Activated CD4-positive, alpha-beta T cell treated with anti-CD3 and anti-CD28 coated beads for 36 hours (primary cell): ENCODE measurements around the gene DGCR8. TPM values are rescaled to one million over a fixed set of nuclear protein-coding genes. Genes with fewer than 3 reads are reported as not detected.
"Not testable (repeated sequence)": the region's sequence is repeated elsewhere in the genome, so short reads cannot be mapped to it uniquely, and the experiment has no call there.

Experiments used
- ATAC-seq: fragments of 200-7000 bp; cut with Tn5 transposase; one replicate; pipeline ENCODE4 v1.10.0; 2021; ENCODE audit warnings: mild to moderate bottlenecking, moderate library complexity
- CTCF ChIA-PET: fragments of 350-600 bp; sonication (Branson Sonifier 250); formaldehyde crosslinking; loops from one replicate; lab custom pipeline; 2021; ENCODE audit warnings: antibody characterized with exemption; lab: Charles Lee
- POLR2A ChIA-PET: fragments of 350-600 bp; sonication (Branson Sonifier 250); formaldehyde crosslinking; loops from one replicate; lab custom pipeline; 2021; ENCODE audit warnings: antibody characterized with exemption, inconsistent platforms; lab: Charles Lee
- DNase-seq: peaks from one replicate; pipeline ENCODE4 v3.0.0-alpha.2; 2020
- H3K27ac Mint-ChIP-seq: one replicate; pipeline ENCODE4 v1.8.0; 2021; ENCODE audit warnings: mixed read lengths
- H3K27me3 Mint-ChIP-seq: one replicate; pipeline ENCODE4 v1.8.0; 2021; ENCODE audit warnings: mixed read lengths
- H3K36me3 Mint-ChIP-seq: one replicate; pipeline ENCODE4 v1.8.0; 2021; ENCODE audit warnings: low read depth, mixed read lengths
- H3K4me1 Mint-ChIP-seq: one replicate; pipeline ENCODE4 v1.8.0; 2021; ENCODE audit warnings: mixed read lengths
- H3K4me3 Mint-ChIP-seq: one replicate; pipeline ENCODE4 v1.8.0; 2021; ENCODE audit warnings: mild to moderate bottlenecking, moderate library complexity, mixed read lengths
- H3K9me3 Mint-ChIP-seq: one replicate; pipeline ENCODE4 v1.8.0; 2021; ENCODE audit warnings: low read depth, mixed read lengths
- intact Hi-C, 2 experiments: fragments of 100-400 bp; cut with DNase I in 1 of 2; cut with micrococcal nuclease in 1 of 2; formaldehyde crosslinking; loops; one replicate each; pipeline versions ENCODE4 v1.14.2 to v1.15.1; 2022 to 2024; cut with DNase I, micrococcal nuclease
- total RNA-seq, 2 experiments: library from RNA; stranded (reverse); gene quantifications; one replicate each; pipeline ENCODE4 v1.2.3, GENCODE V29; 2021

DGCR8 gene
- total RNA-seq, 2 experiments from 2014 or later = 31.8 to 32.3 TPM

- Mint-ChIP-seq H3K4me1 (peaks cover 2% of the 10 kb centered on the region), H3K27me3 (no peaks in the 10 kb centered on the region), H3K4me3 (no peak overlapping the region), H3K27ac (no peak overlapping the region), H3K36me3 (no peaks in the 10 kb centered on the region), H3K9me3 (no peaks in the 10 kb centered on the region)
- ChIA-PET CTCF (interaction anchor here (0.6 to 2.1 kb wide), 5 partner anchors 25 to 144 kb away, joined by 3 to 8 read pairs (median 3); no protein-coding TSS in a partner anchor), POLR2A (no interaction called here)
- intact Hi-C loops = loop anchor here (2.0 to 5.0 kb wide), 2 partner anchors 112 to 341 kb away; partner anchors contain the start of gene RTN4R (in 1 of the 2)
- ATAC-seq = no peak
- no peak for DNase-seq
Observed at GRCh38 chr22:20155330-20156041, 75.4 kb downstream of the DGCR8 start.

- no peaks in the 10 kb centered on the region for H3K27me3 Mint-ChIP-seq
- CTCF ChIA-PET = interaction anchor here (0.6 to 2.1 kb wide), 4 partner anchors 49 to 138 kb away, joined by 3 to 9 read pairs (median 6); no protein-coding TSS in a partner anchor
- H3K9me3 Mint-ChIP-seq = no peaks in the 10 kb centered on the region
Observed at GRCh38 chr22:20156042-20156389, 76.0 kb downstream of the DGCR8 start.

GRCh38 chr22:20156611-20157429 lies 76.8 kb downstream of the DGCR8 start:
- intact Hi-C loops = loop anchor here (1.0 to 5.0 kb wide), 6 partner anchors 81 to 340 kb away; partner anchors contain the start of gene RTN4R (in 2 of the 2)
- H3K4me1 Mint-ChIP-seq = peaks cover 2% of the 10 kb centered on the region
- DNase-seq (peak; percentile 92), ATAC-seq (peak; percentile 91)
- H3K36me3 Mint-ChIP-seq = no peaks in the 10 kb centered on the region
- ChIA-PET POLR2A (no interaction called here), CTCF (interaction anchor here (0.5 to 2.1 kb wide), 11 partner anchors 49 to 1095 kb away, joined by 3 to 9 read pairs (median 3); partner anchors contain the start of gene DGCR6L)
- H3K9me3 Mint-ChIP-seq = no peaks in the 10 kb centered on the region
- H3K4me3 Mint-ChIP-seq = no peak overlapping the region
- no peaks in the 10 kb centered on the region for H3K27me3 Mint-ChIP-seq
- H3K27ac Mint-ChIP-seq = no peak overlapping the region

More at GRCh38 chr22:20156042-20156389, 76.0 kb downstream of the DGCR8 start:
- intact Hi-C loops = loop anchor here (2.0 to 5.0 kb wide), 2 partner anchors 111 to 341 kb away; partner anchors contain the start of gene RTN4R (in 1 of the 2)
- H3K4me3 Mint-ChIP-seq = no peak overlapping the region
- ATAC-seq = no peak
- POLR2A ChIA-PET = no interaction called here
- no peak overlapping the region for H3K27ac Mint-ChIP-seq
- no peaks in the 10 kb centered on the region for H3K36me3 Mint-ChIP-seq
- DNase-seq = no peak
- H3K4me1 Mint-ChIP-seq = peaks cover 2% of the 10 kb centered on the region

- ChIA-PET CTCF (interaction anchor here (0.5 to 2.1 kb wide), 9 partner anchors 48 to 1096 kb away, joined by 3 to 9 read pairs (median 3); partner anchors contain the start of gene DGCR6L), POLR2A (no interaction called here)
- no peak for ATAC-seq
- Mint-ChIP-seq H3K4me3 (no peak overlapping the region), H3K27me3 (no peaks in the 10 kb centered on the region), H3K9me3 (no peaks in the 10 kb centered on the region), H3K36me3 (no peaks in the 10 kb centered on the region), H3K27ac (no peak overlapping the region), H3K4me1 (peaks cover 2% of the 10 kb centered on the region)
- intact Hi-C loops = loop anchor here (1.0 to 5.0 kb wide), 6 partner anchors 81 to 339 kb away; partner anchors contain the start of gene RTN4R (in 2 of the 2)
- no peak for DNase-seq
Observed at GRCh38 chr22:20157430-20158183, 77.6 kb downstream of the DGCR8 start.

GRCh38 chr22:20158391-20159036 lies 78.5 kb downstream of the DGCR8 start:
- intact Hi-C loops = loop anchor here in 1 of 2 experiments (5.0 kb wide), 1 partner anchor 109 kb away; the partner anchor contains the start of gene RTN4R
- no peak for DNase-seq
- H3K27me3 Mint-ChIP-seq = no peaks in the 10 kb centered on the region
- H3K4me1 Mint-ChIP-seq = peaks cover 2% of the 10 kb centered on the region
- H3K36me3 Mint-ChIP-seq = no peaks in the 10 kb centered on the region
- no peak overlapping the region for H3K27ac Mint-ChIP-seq
- H3K9me3 Mint-ChIP-seq = no peaks in the 10 kb centered on the region
- no peak for ATAC-seq
- no peak overlapping the region for H3K4me3 Mint-ChIP-seq
- CTCF ChIA-PET = interaction anchor here (0.6 to 1.3 kb wide), 3 partner anchors 21 to 1461 kb away, joined by 3 read pairs; no protein-coding TSS in a partner anchor
- POLR2A ChIA-PET = no interaction called here

- DNase-seq = no peak
- H3K27ac Mint-ChIP-seq = no peak overlapping the region
- H3K9me3 Mint-ChIP-seq = no peaks in the 10 kb centered on the region
- H3K36me3 Mint-ChIP-seq = no peaks in the 10 kb centered on the region
- POLR2A ChIA-PET = no interaction called here
- H3K4me1 Mint-ChIP-seq = peaks cover 2% of the 10 kb centered on the region
- no peaks in the 10 kb centered on the region for H3K27me3 Mint-ChIP-seq
- ATAC-seq = no peak
- H3K4me3 Mint-ChIP-seq = no peak overlapping the region
- intact Hi-C loops = loop anchor here in 1 of 2 experiments (5.0 kb wide), 1 partner anchor 108 kb away; the partner anchor contains the start of gene RTN4R
- CTCF ChIA-PET = interaction anchor here (0.6 to 1.3 kb wide), 4 partner anchors 21 to 1461 kb away, joined by 3 to 5 read pairs (median 3); no protein-coding TSS in a partner anchor
Observed at GRCh38 chr22:20159076-20159475, 79.0 kb downstream of the DGCR8 start.

GRCh38 chr22:20159531-20159930 lies 79.5 kb downstream of the DGCR8 start:
- intact Hi-C loops = loop anchor here in 1 of 2 experiments (5.0 kb wide), 1 partner anchor 108 kb away; the partner anchor contains the start of gene RTN4R
- DNase-seq, H3K4me3 Mint-ChIP-seq, H3K9me3 Mint-ChIP-seq, H3K27ac Mint-ChIP-seq, H3K27me3 Mint-ChIP-seq, H3K36me3 Mint-ChIP-seq, H3K4me1 Mint-ChIP-seq, POLR2A ChIA-PET, ATAC-seq: not testable (repeated sequence)
- CTCF ChIA-PET = interaction anchor here (0.6 to 1.3 kb wide), 5 partner anchors 17 to 1460 kb away, joined by 3 to 5 read pairs (median 3); no protein-coding TSS in a partner anchor

GRCh38 chr22:20160041-20160440 lies 80.0 kb downstream of the DGCR8 start:
- Mint-ChIP-seq H3K27ac (no peak overlapping the region), H3K27me3 (no peaks in the 10 kb centered on the region), H3K4me3 (no peak overlapping the region), H3K4me1 (peaks cover 2% of the 10 kb centered on the region), H3K36me3 (no peaks in the 10 kb centered on the region), H3K9me3 (peaks cover 2% of the 10 kb centered on the region)
- intact Hi-C loops = no loop called here
- no peak for DNase-seq
- ATAC-seq = no peak
- ChIA-PET POLR2A (no interaction called here), CTCF (interaction anchor here (0.6 to 1.3 kb wide), 4 partner anchors 17 to 297 kb away, joined by 3 to 5 read pairs (median 4); no protein-coding TSS in a partner anchor)
